CD14-positive monocyte (primary cell): ENCODE measurements around the gene WASF1. TPM values are rescaled to one million over a fixed set of nuclear protein-coding genes. Genes with fewer than 3 reads are reported as not detected.
"Not testable (repeated sequence)": the region's sequence is repeated elsewhere in the genome, so short reads cannot be mapped to it uniquely, and the experiment has no call there.

Source experiments
- DNase-seq, 3 donors: peaks; one replicate each; pipeline ENCODE4 v3.0.0-alpha.2; 2011 to 2022
- H2AFZ ChIP-seq: 2 replicates; pipeline ENCODE4 v1.6.0; 2012; ENCODE audit warnings: mild to moderate bottlenecking, low read depth, low read length, inconsistent platforms; ENCODE audit not compliant: insufficient read depth, poor library complexity, severe bottlenecking
- H3K27ac ChIP-seq, 2 donors: 1 replicate in 1 of 2; 2 replicates in 1 of 2; pipeline ENCODE4 v1.5.1; 2012 to 2013; ENCODE audit warnings: low read length in 2 of 2, control low read depth in 1 of 2, inconsistent platforms in 1 of 2, low read depth in 1 of 2, mild to moderate bottlenecking in 1 of 2
- H3K27me3 ChIP-seq, 2 donors: one replicate each; pipeline versions ENCODE4 v1.6.0 to v1.6.1; 2011 to 2013; ENCODE audit warnings: low read length in 2 of 2; ENCODE audit not compliant: control insufficient read depth in 2 of 2, insufficient read depth in 2 of 2
- H3K36me3 ChIP-seq, 2 donors: replicated peaks in 1 of 2; 1 replicate in 1 of 2; 2 replicates in 1 of 2; pipeline versions ENCODE4 v1.5.1 to v1.6.1; 2012 to 2013; ENCODE audit warnings: low read length in 2 of 2, control low read depth in 1 of 2, inconsistent platforms in 1 of 2, mild to moderate bottlenecking in 1 of 2; ENCODE audit not compliant: insufficient read depth in 2 of 2, control insufficient read depth in 1 of 2
- H3K4me1 ChIP-seq, 2 donors: 1 replicate in 1 of 2; 2 replicates in 1 of 2; pipeline versions ENCODE4 v1.5.1 to v1.6.1; 2012 to 2013; ENCODE audit warnings: low read length in 2 of 2, control low read depth in 1 of 2, inconsistent platforms in 1 of 2, mild to moderate bottlenecking in 1 of 2, moderate library complexity in 1 of 2; ENCODE audit not compliant: insufficient read depth in 2 of 2, control insufficient read depth in 1 of 2
- H3K4me2 ChIP-seq: replicated peaks from 2 replicates; pipeline ENCODE3; 2012; ENCODE audit warnings: low read length, moderate library complexity, mild to moderate bottlenecking; ENCODE audit not compliant: poor library complexity, severe bottlenecking; ENCODE audit errors: extremely low read depth
- H3K4me3 ChIP-seq, 3 experiments: fragments of 200-600 bp in 1 of 3; sonication (generic) in 1 of 3; replicated peaks in 1 of 3; 1 replicate in 2 of 3; 2 replicates in 1 of 3; pipeline ENCODE4 v1.5.1; 2011 to 2013; ENCODE audit warnings: low read length in 3 of 3, mild to moderate bottlenecking in 3 of 3, control low read depth in 2 of 3, low read depth in 2 of 3, inconsistent platforms in 1 of 3, moderate library complexity in 1 of 3
- H3K79me2 ChIP-seq: 2 replicates; pipeline ENCODE4 v1.6.0; 2012; ENCODE audit warnings: mild to moderate bottlenecking, control low read depth, inconsistent platforms, low read length, moderate library complexity; ENCODE audit not compliant: insufficient read depth
- H3K9ac ChIP-seq: 2 replicates; pipeline ENCODE4 v1.6.0; 2017; ENCODE audit warnings: low read length, mild to moderate bottlenecking; ENCODE audit not compliant: insufficient read depth, poor library complexity, severe bottlenecking
- H3K9me3 ChIP-seq, 2 donors: replicated peaks in 1 of 2; 1 replicate in 1 of 2; 2 replicates in 1 of 2; pipeline versions ENCODE4 v1.5.1 to v1.6.1; 2012 to 2013; ENCODE audit warnings: low read length in 2 of 2, control low read depth in 1 of 2; ENCODE audit not compliant: control insufficient read depth in 1 of 2, insufficient read depth in 1 of 2
- H4K20me1 ChIP-seq: 2 replicates; pipeline ENCODE4 v1.6.0; 2012; ENCODE audit warnings: mild to moderate bottlenecking, low read length, control low read depth, moderate library complexity; ENCODE audit not compliant: insufficient read depth
- H3K27ac Mint-ChIP-seq, 7 donors: one replicate each; pipeline ENCODE4 v1.8.0; 2020; ENCODE audit warnings: mild to moderate bottlenecking in 7 of 7, mixed read lengths in 7 of 7, moderate library complexity in 6 of 7, inconsistent platforms in 2 of 7
- H3K27me3 Mint-ChIP-seq, 3 donors: one replicate each; pipeline ENCODE4 v1.8.0; 2021 to 2022; ENCODE audit warnings: low read depth in 3 of 3, mild to moderate bottlenecking in 3 of 3, mixed read lengths in 3 of 3, moderate library complexity in 3 of 3, inconsistent platforms in 1 of 3
- H3K36me3 Mint-ChIP-seq, 2 donors: one replicate each; pipeline ENCODE4 v1.8.0; 2020; ENCODE audit warnings: mixed read lengths in 2 of 2, inconsistent platforms in 1 of 2, mild to moderate bottlenecking in 1 of 2
- H3K4me1 Mint-ChIP-seq: one replicate; pipeline ENCODE4 v1.8.0; 2020; ENCODE audit warnings: mild to moderate bottlenecking, mixed read lengths
- H3K4me3 Mint-ChIP-seq, 2 donors: one replicate each; pipeline ENCODE4 v1.8.0; 2020; ENCODE audit warnings: mild to moderate bottlenecking in 2 of 2, mixed read lengths in 2 of 2, moderate library complexity in 1 of 2
- H3K9me3 Mint-ChIP-seq, 7 donors: one replicate each; pipeline ENCODE4 v1.8.0; 2020 to 2022; ENCODE audit warnings: mixed read lengths in 7 of 7, mild to moderate bottlenecking in 6 of 7, moderate library complexity in 6 of 7, inconsistent platforms in 2 of 7
- CTCF ChIP-seq: fragments of 200-600 bp; IDR thresholded peaks from one replicate; pipeline ENCODE4 v1.8.0; 2022; ENCODE audit warnings: antibody characterized with exemption, mild to moderate bottlenecking
- WGBS: methylation state at CpG from one replicate; pipeline ENCODE4 v1.1.5; 2013; ENCODE audit warnings: missing lambda C conversion rate; ENCODE audit not compliant: insufficient coverage; 5-methylcytosine and 5-hydroxymethylcytosine counted together
- intact Hi-C, 2 donors: fragments of 100-400 bp; cut with micrococcal nuclease; formaldehyde crosslinking; loops; one replicate each; pipeline versions ENCODE4 v1.15.0 to v1.15.1; 2023
- polyA plus RNA-seq, 3 donors: library from polyadenylated mRNA; depleted of rRNA in 1 of 3; unstranded in 2 of 3; stranded (reverse) in 1 of 3; fragments of 300-500 nt in 2 of 3; fragments of >200 nt in 1 of 3; fragmentation: Illumina TruSeq in 2 of 3; gene quantifications; 1 replicate in 2 of 3; 2 replicates in 1 of 3; pipeline ENCODE4 v1.2.3, GENCODE V29; 2012 to 2021

WASF1 gene
- polyA plus RNA-seq, 3 donors: 0.32 to 1.7 (median 1.4) TPM

- TF ChIP-seq CTCF: no peak
These were observed 95.4 kb downstream of the WASF1 start for GRCh38 chr6:110083875-110084585.

GRCh38 chr6:110075406-110075805, 104.1 kb downstream of the WASF1 start:
- DNase-seq: no peak
- H3K4me3 Mint-ChIP-seq: no peak overlapping the region
- no peak for TF ChIP-seq CTCF
- H3K4me1 Mint-ChIP-seq: no peaks in the 10 kb centered on the region
- H3K27ac Mint-ChIP-seq: no peak overlapping the region
- Histone ChIP-seq H3K9ac (no peak overlapping the region), H4K20me1 (no peaks in the 10 kb centered on the region), H3K27me3 (no peaks in the 10 kb centered on the region), H3K4me2 (no peak overlapping the region), H3K4me3 (no peak overlapping the region), H3K27ac (no peak overlapping the region), H2AFZ (no peak overlapping the region), H3K4me1 (no peaks in the 10 kb centered on the region), H3K36me3 (no peaks in the 10 kb centered on the region), H3K79me2 (no peaks in the 10 kb centered on the region), H3K9me3 (no peaks in the 10 kb centered on the region)
- intact Hi-C loops: no loop called here
- H3K36me3 Mint-ChIP-seq: no peaks in the 10 kb centered on the region
- no CpG with 5 or more reads among the region's 1 CpG for WGBS
- peaks cover 0 to 3% (median 0%) of the 10 kb centered on the region in 7 donors for H3K9me3 Mint-ChIP-seq
- H3K27me3 Mint-ChIP-seq: peaks cover 0 to 5% (median 2%) of the 10 kb centered on the region in 3 donors

More at GRCh38 chr6:110083875-110084585, 95.4 kb downstream of the WASF1 start:
- Histone ChIP-seq H3K36me3 (no peaks in the 10 kb centered on the region), H3K27me3 (no peaks in the 10 kb centered on the region), H3K4me3 (no peak overlapping the region), H3K79me2 (no peaks in the 10 kb centered on the region), H2AFZ (no peak overlapping the region), H3K4me1 (no peaks in the 10 kb centered on the region), H3K4me2 (no peak overlapping the region), H3K9ac (no peak overlapping the region), H3K9me3 (no peaks in the 10 kb centered on the region), H4K20me1 (no peaks in the 10 kb centered on the region), H3K27ac (no peak overlapping the region)
- intact Hi-C loops: no loop called here
- H3K4me3 Mint-ChIP-seq: no peak overlapping the region
- H3K4me1 Mint-ChIP-seq: peaks cover 3% of the 10 kb centered on the region
- H3K36me3 Mint-ChIP-seq: no peaks in the 10 kb centered on the region
- WGBS: no CpG with 5 or more reads among the region's 1 CpG
- no peaks in the 10 kb centered on the region for H3K9me3 Mint-ChIP-seq
- no peak overlapping the region for H3K27ac Mint-ChIP-seq
- no peak for DNase-seq
- H3K27me3 Mint-ChIP-seq: peaks cover 0 to 3% (median 3%) of the 10 kb centered on the region in 3 donors

GRCh38 chr6:110073474-110073873, 106.0 kb downstream of the WASF1 start:
- H3K27me3 Mint-ChIP-seq, H3K36me3 Mint-ChIP-seq, H3K9me3 Mint-ChIP-seq, H3K79me2 ChIP-seq, H3K9me3 ChIP-seq, H3K36me3 ChIP-seq, H4K20me1 ChIP-seq, intact Hi-C loops, H3K27ac ChIP-seq, H2AFZ ChIP-seq, H3K4me3 ChIP-seq, H3K9ac ChIP-seq, H3K4me2 ChIP-seq, H3K27me3 ChIP-seq, DNase-seq, H3K27ac Mint-ChIP-seq, H3K4me3 Mint-ChIP-seq: not testable (repeated sequence)
- H3K4me1 Mint-ChIP-seq: peaks cover 14% of the 10 kb centered on the region
- peaks cover 9 to 12% of the 10 kb centered on the region in 2 donors for H3K4me1 ChIP-seq
